ENCODE results near the gene CCT6A. TPM values are rescaled to one million over a fixed set of nuclear protein-coding genes. Genes with fewer than 3 reads are reported as not detected.
"Not testable (repeated sequence)": the region's sequence is repeated elsewhere in the genome, so short reads cannot be mapped to it uniquely, and the experiment has no call there.

The CCT6A gene
- total RNA-seq, 2 experiments from 2014 or later: 116 to 123 TPM

DNA sequence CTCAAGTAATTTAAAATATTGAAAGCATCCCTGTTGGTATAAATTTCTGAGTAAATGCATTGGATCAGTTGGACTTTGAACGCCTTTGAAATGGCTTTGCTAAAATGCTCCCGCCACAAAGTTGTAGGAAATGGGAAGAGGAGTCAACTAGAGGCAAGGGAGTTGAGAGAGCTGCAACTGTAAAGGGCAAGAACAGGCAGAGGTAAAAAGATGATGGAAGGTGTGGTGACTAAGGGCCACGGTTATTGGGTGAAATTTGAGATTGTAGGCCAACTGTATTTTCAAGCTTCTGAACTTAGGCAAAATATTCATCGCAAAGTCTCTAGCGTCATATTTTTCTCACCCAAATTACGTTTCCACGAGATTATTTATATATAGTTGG lies 11.9 kb downstream of the CCT6A start:
- no peak for DNase-seq
- POLR2A ChIA-PET: interaction anchor here (0.9 kb wide), 1 partner anchor 12 kb away, joined by 3 read pairs; the partner anchor contains the start of genes CCT6A and PSPH

DNA sequence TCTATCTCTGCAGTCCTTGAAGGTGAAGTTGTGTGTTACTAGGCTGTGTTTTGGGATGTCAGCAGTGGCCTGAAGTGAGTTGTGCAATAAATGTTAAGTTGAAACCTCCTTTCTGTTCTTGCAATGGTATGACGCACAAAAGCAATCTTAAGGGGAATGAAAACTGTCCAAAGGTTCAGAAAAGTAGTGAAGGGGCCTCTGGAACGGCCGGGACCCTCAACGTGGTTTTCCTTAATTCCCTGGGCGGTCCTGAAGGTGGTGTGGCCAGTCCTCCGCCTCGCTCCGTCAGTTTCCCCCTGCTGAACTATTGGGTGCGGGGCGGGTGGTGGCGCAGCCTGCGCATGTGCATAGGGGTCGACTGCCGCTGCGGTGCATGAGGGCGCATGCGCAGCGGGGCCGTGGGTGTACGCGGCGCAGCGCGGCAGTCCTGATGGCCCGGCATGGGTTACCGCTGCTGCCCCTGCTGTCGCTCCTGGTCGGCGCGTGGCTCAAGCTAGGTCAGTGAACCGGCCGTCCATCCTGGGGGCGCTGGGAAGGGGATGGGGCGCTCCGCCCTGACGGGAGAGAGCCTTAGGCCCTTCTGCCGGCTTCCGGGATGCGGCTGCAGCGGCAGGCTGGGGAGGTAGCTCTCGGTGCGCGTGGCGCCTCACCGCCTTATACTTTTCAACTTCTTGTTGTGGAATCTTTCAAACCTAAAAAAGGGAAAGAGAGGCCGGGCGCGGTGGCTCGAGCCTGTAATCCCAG lies 12.5 kb downstream of the CCT6A start, which contains the start of gene SUMF2:
Gene SUMF2 (plus strand): TSS at position 405 of the 744 bp plus-strand sequence. CDS start 26 bp downstream, at position 431.
- peak; percentile 89 for DNase-seq
- Mint-ChIP-seq H3K27me3 (no peaks in the 10 kb centered on the region), H3K27ac (peak within 1 kb of the TSS; percentile 98), H3K36me3 (ENCODE audit: low read depth) (peaks cover 50% of the 10 kb centered on the region), H3K4me3 (peak within 1 kb of the TSS; percentile 94), H3K4me1 (peaks cover 38% of the 10 kb centered on the region), H3K9me3 (no peaks in the 10 kb centered on the region)
- ChIA-PET CTCF (interaction anchor here (0.6 to 1.9 kb wide), 6 partner anchors 10 to 99 kb away, joined by 3 to 9 read pairs (median 3); partner anchors contain the start of genes CCT6A and PSPH), POLR2A (interaction anchor here (0.9 kb wide), 1 partner anchor 13 kb away, joined by 3 read pairs; the partner anchor contains the start of genes CCT6A and PSPH)

More for the DNA sequence above, 11.9 kb downstream of the CCT6A start:
- Mint-ChIP-seq H3K4me1 (peaks cover 38% of the 10 kb centered on the region), H3K4me3 (peak overlapping the region; percentile 94), H3K36me3 (ENCODE audit: low read depth) (peaks cover 52% of the 10 kb centered on the region), H3K9me3 (no peaks in the 10 kb centered on the region), H3K27me3 (no peaks in the 10 kb centered on the region), H3K27ac (peak overlapping the region; percentile 98)
- CTCF ChIA-PET: interaction anchor here (1.3 to 1.9 kb wide), 4 partner anchors 11 to 46 kb away, joined by 3 to 9 read pairs (median 7); partner anchors contain the start of genes CCT6A and PSPH

DNA sequence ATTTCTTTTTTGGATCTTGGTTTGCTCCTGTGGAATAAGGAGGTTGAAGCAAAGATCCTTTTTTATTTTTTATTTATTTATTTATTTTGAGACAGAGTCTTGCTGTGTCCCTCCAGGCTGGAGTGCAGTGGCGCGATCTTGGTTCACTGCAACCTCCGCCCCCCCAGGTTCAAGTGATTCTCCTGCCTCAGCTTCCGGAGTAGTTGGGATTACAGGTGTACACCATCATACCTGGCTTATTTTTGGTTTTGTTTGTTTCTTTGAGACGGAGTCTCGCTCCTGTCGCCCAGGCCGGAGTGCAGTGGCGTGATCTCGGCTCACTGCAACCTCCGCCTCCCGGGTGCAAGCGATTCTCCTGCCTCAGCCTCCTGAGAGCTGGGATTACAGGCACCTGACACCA lies 14.8 kb downstream of the CCT6A start:
- H3K9me3 Mint-ChIP-seq, DNase-seq, H3K27ac Mint-ChIP-seq, H3K27me3 Mint-ChIP-seq, POLR2A ChIA-PET, H3K4me3 Mint-ChIP-seq: not testable (repeated sequence)
- peaks cover 42% of the 10 kb centered on the region for H3K36me3 Mint-ChIP-seq (ENCODE audit: low read depth)
- CTCF ChIA-PET: interaction anchor here (1.4 kb wide), 3 partner anchors 8 to 17 kb away, joined by 3 to 5 read pairs (median 4); partner anchors contain the start of genes CCT6A and PSPH
- H3K4me1 Mint-ChIP-seq: peaks cover 28% of the 10 kb centered on the region

DNA sequence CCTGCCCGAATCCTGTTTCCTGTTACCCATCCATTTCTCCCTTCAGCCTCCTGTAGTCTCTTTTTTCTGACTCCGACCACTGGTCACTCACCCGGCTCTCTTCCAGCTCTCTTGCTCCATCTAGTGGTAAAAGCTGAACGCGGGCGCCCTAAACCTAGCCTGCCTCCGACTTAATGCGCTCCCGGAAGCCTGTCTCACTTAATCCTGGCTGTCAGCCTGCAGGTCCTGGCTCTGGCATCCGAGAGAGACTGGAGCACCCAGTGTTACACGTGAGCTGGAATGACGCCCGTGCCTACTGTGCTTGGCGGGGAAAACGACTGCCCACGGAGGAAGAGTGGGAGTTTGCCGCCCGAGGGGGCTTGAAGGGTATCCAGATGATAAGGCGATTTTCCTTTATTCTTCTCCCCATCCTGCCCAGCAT lies 22.8 kb downstream of the CCT6A start:
- Mint-ChIP-seq H3K27ac (no peak overlapping the region), H3K36me3 (ENCODE audit: low read depth) (peaks cover 24% of the 10 kb centered on the region), H3K4me1 (peaks cover 6% of the 10 kb centered on the region), H3K27me3 (no peaks in the 10 kb centered on the region), H3K9me3 (no peaks in the 10 kb centered on the region), H3K4me3 (no peak overlapping the region)
- ChIA-PET POLR2A (interaction anchor here (0.6 kb wide), 1 partner anchor 12 kb away, joined by 4 read pairs; no protein-coding TSS in a partner anchor), CTCF (interaction anchor here (0.8 to 3.1 kb wide), 18 partner anchors 9 to 560 kb away, joined by 3 to 13 read pairs (median 4); partner anchors contain the start of genes CCT6A, PSPH and SUMF2)
- DNase-seq: peak; percentile 69

DNA sequence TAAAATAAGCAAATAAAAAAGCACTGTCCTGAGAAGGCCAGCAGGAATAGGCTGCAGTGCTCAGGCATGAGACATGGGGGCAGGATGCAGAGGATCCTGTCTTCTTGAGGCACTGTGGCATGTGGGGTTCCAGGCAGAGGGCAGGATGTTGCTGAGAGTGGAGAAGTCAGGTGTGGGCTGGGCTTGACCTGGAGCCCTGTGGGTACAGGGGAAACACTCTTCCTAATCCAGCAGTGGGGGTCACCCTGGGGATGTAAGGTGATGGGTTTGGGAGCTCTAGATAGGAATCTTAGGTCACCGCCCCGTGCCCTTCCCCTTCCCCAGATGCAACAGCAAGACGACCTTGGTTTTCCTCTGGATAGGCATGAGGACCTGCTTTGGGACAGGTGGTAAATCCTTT lies 26.1 kb downstream of the CCT6A start:
- no peak overlapping the region for H3K4me3 Mint-ChIP-seq
- peaks cover 16% of the 10 kb centered on the region for H3K36me3 Mint-ChIP-seq (ENCODE audit: low read depth)
- H3K27me3 Mint-ChIP-seq: no peaks in the 10 kb centered on the region
- peaks cover 6% of the 10 kb centered on the region for H3K4me1 Mint-ChIP-seq
- ChIA-PET POLR2A (no interaction called here), CTCF (no interaction called here)
- H3K9me3 Mint-ChIP-seq: no peaks in the 10 kb centered on the region
- DNase-seq: no peak
- no peak overlapping the region for H3K27ac Mint-ChIP-seq

DNA sequence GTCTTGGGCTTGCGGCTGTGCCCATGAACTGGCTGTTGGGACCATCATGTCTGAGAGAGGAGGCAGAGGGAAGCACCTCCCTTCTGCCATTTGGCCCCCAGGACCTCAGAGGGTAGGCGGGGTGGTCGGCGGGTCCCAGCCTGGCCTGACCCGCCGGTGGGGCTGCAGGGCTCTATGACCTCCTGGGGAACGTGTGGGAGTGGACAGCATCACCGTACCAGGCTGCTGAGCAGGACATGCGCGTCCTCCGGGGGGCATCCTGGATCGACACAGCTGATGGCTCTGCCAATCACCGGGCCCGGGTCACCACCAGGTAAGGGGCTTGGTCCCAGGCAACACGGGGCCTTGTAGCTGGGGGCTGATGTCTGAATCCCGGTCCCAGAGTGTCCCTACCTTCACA lies 26.6 kb downstream of the CCT6A start:
- Mint-ChIP-seq H3K9me3 (no peaks in the 10 kb centered on the region), H3K4me3 (no peak overlapping the region), H3K4me1 (peaks cover 6% of the 10 kb centered on the region), H3K36me3 (ENCODE audit: low read depth) (peaks cover 13% of the 10 kb centered on the region), H3K27ac (no peak overlapping the region), H3K27me3 (no peaks in the 10 kb centered on the region)
- POLR2A ChIA-PET: no interaction called here
- DNase-seq: no peak
- CTCF ChIA-PET: no interaction called here

DNA sequence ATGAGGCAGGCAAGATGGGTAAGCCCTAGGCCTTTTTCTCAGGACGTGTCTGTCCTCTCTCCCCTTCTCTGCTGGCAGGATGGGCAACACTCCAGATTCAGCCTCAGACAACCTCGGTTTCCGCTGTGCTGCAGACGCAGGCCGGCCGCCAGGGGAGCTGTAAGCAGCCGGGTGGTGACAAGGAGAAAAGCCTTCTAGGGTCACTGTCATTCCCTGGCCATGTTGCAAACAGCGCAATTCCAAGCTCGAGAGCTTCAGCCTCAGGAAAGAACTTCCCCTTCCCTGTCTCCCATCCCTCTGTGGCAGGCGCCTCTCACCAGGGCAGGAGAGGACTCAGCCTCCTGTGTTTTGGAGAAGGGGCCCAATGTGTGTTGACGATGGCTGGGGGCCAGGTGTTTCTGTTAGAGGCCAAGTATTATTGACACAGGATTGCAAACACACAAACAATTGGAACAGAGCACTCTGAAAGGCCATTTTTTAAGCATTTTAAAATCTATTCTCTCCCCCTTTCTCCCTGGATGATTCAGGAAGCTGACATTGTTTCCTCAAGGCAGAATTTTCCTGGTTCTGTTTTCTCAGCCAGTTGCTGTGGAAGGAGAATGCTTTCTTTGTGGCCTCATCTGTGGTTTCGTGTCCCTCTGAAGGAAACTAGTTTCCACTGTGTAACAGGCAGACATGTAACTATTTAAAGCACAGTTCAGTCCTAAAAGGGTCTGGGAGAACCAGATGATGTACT lies 28.1 kb downstream of the CCT6A start:
- DNase-seq: no peak
- POLR2A ChIA-PET: no interaction called here

DNA sequence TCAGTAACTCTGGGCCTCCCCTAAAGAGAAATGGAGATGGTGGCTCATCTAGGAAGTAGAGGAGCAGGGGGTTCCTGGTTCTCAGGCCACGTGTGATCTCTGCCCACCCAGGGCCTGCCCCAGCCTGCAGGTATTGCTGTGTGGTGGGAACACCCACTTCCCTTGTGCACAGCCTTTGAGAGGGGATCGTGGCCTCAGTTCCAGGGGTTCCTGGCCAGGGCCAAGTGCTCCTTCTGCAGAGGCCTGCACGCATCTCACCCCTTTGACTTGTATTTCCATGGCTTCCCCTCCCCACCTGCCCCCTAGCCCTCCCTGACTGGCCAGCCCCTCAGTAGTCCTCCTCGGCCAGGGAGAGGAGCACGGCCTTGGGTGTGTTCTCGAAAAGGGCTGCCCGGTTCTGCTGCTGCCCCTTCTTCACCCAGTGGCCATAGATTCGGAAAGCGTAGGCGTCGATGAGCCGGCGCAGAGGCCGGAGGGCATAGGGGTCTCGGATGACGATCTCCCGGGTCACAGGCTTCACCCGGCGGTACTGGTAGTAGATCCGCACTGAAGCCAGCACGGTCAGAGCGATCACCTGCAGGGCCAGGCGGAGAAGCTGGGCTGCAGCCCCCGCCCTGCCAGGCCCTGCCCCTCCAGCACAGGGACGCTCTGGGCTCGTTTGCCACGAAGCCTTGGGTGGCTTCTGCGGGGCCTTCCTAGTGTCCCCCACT lies 29.3 kb downstream of the CCT6A start:
- H3K27me3 Mint-ChIP-seq; CTCF ChIA-PET; H3K27ac Mint-ChIP-seq; DNase-seq; H3K4me3 Mint-ChIP-seq; H3K4me1 Mint-ChIP-seq; H3K9me3 Mint-ChIP-seq; H3K36me3 Mint-ChIP-seq (ENCODE audit: low read depth); POLR2A ChIA-PET: not testable (repeated sequence)

More for the DNA sequence above, 28.1 kb downstream of the CCT6A start:
- Mint-ChIP-seq H3K36me3 (ENCODE audit: low read depth) (peaks cover 8% of the 10 kb centered on the region), H3K4me1 (no peaks in the 10 kb centered on the region), H3K9me3 (no peaks in the 10 kb centered on the region), H3K4me3 (no peak overlapping the region), H3K27ac (no peak overlapping the region), H3K27me3 (no peaks in the 10 kb centered on the region)
- CTCF ChIA-PET: no interaction called here

DNA sequence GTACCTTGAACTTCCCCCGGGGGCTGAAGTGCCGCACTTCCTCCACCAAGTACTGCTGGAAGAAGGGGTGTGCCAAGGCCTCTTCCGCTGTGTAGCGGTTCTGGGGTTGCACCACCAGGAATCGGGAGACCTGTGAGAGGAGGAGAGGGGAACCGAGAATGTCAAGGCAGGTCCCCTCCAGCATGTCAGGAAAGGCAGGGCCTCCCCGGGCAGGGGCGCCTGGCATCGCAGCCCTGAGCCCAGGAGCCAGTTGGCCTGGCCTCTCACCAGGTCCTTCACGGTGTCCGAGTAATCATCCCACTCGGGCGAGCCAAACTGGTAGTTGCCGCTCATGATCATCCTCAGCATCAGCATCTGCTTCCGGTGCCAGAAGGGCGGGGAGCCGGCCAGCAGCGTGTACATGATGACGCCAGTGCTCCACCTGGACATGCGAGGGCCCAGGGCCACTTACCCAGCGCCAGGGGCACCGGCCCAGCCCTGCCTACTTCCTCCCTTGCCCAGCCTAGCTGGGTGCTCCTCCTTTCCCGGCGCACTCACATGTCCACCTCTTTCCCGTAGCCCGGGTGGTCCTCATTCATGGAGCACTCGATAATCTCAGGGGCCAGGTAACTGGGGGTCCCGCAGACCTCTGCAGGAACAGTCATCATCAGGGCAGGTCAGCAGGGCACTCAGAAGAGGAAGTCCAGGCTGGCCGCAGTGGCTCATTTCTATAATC lies 30.2 kb downstream of the CCT6A start:
- no peaks in the 10 kb centered on the region for H3K9me3 Mint-ChIP-seq
- H3K4me1 Mint-ChIP-seq: no peaks in the 10 kb centered on the region
- no peak overlapping the region for H3K4me3 Mint-ChIP-seq
- no peaks in the 10 kb centered on the region for H3K27me3 Mint-ChIP-seq
- peaks cover 4% of the 10 kb centered on the region for H3K36me3 Mint-ChIP-seq (ENCODE audit: low read depth)
- POLR2A ChIA-PET: no interaction called here
- H3K27ac Mint-ChIP-seq: no peak overlapping the region
- no peak for DNase-seq
- CTCF ChIA-PET: interaction anchor here (0.7 to 1.2 kb wide), 2 partner anchors 9 to 118 kb away, joined by 3 read pairs; partner anchors contain the start of gene NIPSNAP2

DNA sequence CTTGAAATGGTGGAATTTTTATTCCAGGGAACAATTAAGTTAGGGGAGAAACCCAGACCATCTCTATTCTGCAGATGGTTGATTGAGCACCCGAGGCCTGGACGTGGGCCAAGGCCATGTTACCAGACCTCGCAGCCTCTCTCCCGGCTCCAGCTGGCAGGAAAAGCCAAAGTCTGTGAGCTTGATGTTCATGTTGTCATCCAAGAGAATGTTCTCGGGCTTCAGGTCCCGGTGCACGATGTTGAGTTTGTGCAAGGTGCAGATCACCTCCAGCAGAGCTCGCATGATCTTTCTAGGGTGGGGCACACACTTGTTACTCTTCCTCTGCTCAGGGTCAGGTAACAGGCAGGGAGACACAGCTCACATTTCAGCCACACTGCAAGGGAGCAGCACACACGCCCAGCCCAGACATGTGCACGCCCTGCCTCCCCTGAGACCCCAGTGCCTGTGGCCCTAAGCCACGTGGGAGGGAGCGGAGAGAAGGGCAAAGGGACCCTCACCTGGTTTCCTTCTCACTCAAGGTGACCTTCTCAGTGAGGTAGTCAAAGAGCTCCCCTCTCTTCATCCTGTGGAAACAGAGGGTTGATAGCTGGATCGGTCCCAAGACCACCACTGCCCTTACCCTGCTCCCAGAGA lies 31.7 kb downstream of the CCT6A start:
- no peaks in the 10 kb centered on the region for H3K4me1 Mint-ChIP-seq
- POLR2A ChIA-PET: interaction anchor here (0.6 kb wide), 2 partner anchors 15 to 834 kb away, joined by 5 to 7 read pairs; no protein-coding TSS in a partner anchor
- H3K9me3 Mint-ChIP-seq: no peaks in the 10 kb centered on the region
- H3K36me3 Mint-ChIP-seq (ENCODE audit: low read depth): peaks cover 4% of the 10 kb centered on the region
- H3K27ac Mint-ChIP-seq: no peak overlapping the region
- no peaks in the 10 kb centered on the region for H3K27me3 Mint-ChIP-seq
- no peak overlapping the region for H3K4me3 Mint-ChIP-seq
- DNase-seq: no peak
- CTCF ChIA-PET: interaction anchor here (0.6 to 1.5 kb wide), 4 partner anchors 17 to 119 kb away, joined by 3 to 6 read pairs (median 4); partner anchors contain the start of gene NIPSNAP2

DNA sequence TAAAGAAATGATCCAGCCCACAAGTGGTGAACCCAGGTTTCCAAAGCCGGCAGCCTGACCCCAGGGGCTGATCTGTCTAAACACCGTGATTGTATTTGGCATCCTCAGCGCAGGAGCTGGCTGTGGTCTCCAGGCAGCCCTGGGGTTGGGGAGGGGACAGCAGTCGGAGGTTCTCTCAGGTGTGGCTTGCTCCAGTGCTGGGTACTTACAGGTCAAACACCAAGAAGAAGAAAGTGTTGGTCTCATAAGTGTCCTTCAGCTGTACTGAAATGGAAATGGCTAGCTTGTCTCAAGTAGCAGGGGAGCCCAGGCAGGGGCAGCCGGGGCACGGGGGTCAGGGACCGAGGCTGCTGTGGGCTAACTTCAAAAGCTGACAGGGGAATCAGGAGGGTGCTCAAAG lies 35.2 kb downstream of the CCT6A start:
- Mint-ChIP-seq H3K9me3 (no peaks in the 10 kb centered on the region), H3K36me3 (ENCODE audit: low read depth) (peaks cover 2% of the 10 kb centered on the region), H3K27me3 (no peaks in the 10 kb centered on the region), H3K27ac (no peak overlapping the region), H3K4me1 (no peaks in the 10 kb centered on the region), H3K4me3 (no peak overlapping the region)
- CTCF ChIA-PET: interaction anchor here (0.6 kb wide), 1 partner anchor 72 kb away, joined by 4 read pairs; no protein-coding TSS in a partner anchor
- DNase-seq: no peak
- POLR2A ChIA-PET: interaction anchor here (0.5 kb wide), 1 partner anchor 13 kb away, joined by 4 read pairs; no protein-coding TSS in a partner anchor
